AG04450 (cell line): ENCODE data around the gene MAPK11. TPM values are rescaled to one million over a fixed set of nuclear protein-coding genes. Genes with fewer than 3 reads are reported as not detected.
A peak's percentile ranks its signal among the peaks of the same experiment; 100 is the strongest.

ENCODE experiments used
- CTCF ChIA-PET: fragments of 300-600, 350-600 bp; formaldehyde crosslinking; extraction: SDS; loops from one replicate; lab custom pipeline; 2022; ENCODE audit warnings: antibody characterized with exemption, inconsistent platforms; lab: Charles Lee
- POLR2A ChIA-PET: fragments of 350-600 bp; formaldehyde crosslinking; extraction: SDS; loops from one replicate; lab custom pipeline; 2021; ENCODE audit warnings: antibody characterized with exemption, inconsistent platforms; lab: Yijun Ruan, JAX
- DNase-seq: peaks from one replicate; pipeline ENCODE4 v3.0.0-alpha.2; 2011; ENCODE audit warnings: low read depth, low spot score
- H3K27ac ChIP-seq: one replicate; pipeline ENCODE4 v1.5.1; 2012; ENCODE audit warnings: low read depth, low read length, control low read depth
- H3K27me3 ChIP-seq: one replicate; pipeline ENCODE4 v1.6.0; 2012; ENCODE audit warnings: low read length; ENCODE audit not compliant: control insufficient read depth, insufficient read depth
- H3K4me3 ChIP-seq: 2 replicates; pipeline ENCODE4 v1.5.1; 2011; ENCODE audit warnings: mild to moderate bottlenecking, low read depth, low read length, control low read depth
- H3K9me3 ChIP-seq: 2 replicates; pipeline ENCODE4 v1.5.1; 2012; ENCODE audit warnings: low read length; ENCODE audit not compliant: control insufficient read depth, insufficient read depth
- CTCF ChIP-seq: IDR thresholded peaks from 2 replicates; pipeline ENCODE4 v1.5.1; 2011; ENCODE audit warnings: low read depth, low read length, control low read depth, inconsistent platforms
- polyA plus RNA-seq: library from polyadenylated mRNA; depleted of rRNA; stranded (reverse); fragments of >200 nt; gene quantifications from 2 replicates; pipeline ENCODE4 v1.2.3, GENCODE V29; 2011

The MAPK11 gene
- polyA plus RNA-seq, 1 experiment, result 6.7 TPM

GRCh38 chr22:50285568-50286229 is 15.5 kb upstream of the MAPK11 start:
- CTCF ChIA-PET, result no interaction called here
- no peak overlapping the region for H3K4me3 ChIP-seq
- POLR2A ChIA-PET, result no interaction called here
- no peak overlapping the region for H3K27ac ChIP-seq
- peaks cover 7% of the 10 kb centered on the region; the same call in 1 of the 2 replicates for H3K9me3 ChIP-seq
- no peak for DNase-seq
- TF ChIP-seq CTCF, result no peak
- no peaks in the 10 kb centered on the region for H3K27me3 ChIP-seq

GRCh38 chr22:50284479-50284878 is 14.3 kb upstream of the MAPK11 start:
- Histone ChIP-seq H3K4me3 (no peak overlapping the region), H3K9me3 (peaks cover 7% of the 10 kb centered on the region; the same call in 1 of the 2 replicates), H3K27me3 (no peaks in the 10 kb centered on the region), H3K27ac (no peak overlapping the region)
- no peak for DNase-seq
- no peak for TF ChIP-seq CTCF
- ChIA-PET CTCF (no interaction called here), POLR2A (interaction anchor here (0.5 kb wide), 1 partner anchor 12 kb away, joined by 5 read pairs; no protein-coding TSS in a partner anchor)

GRCh38 chr22:50283821-50284220 is 13.6 kb upstream of the MAPK11 start:
- DNase-seq, result no peak
- TF ChIP-seq CTCF, result no peak
- Histone ChIP-seq H3K27ac (no peak overlapping the region), H3K9me3 (peaks cover 7% of the 10 kb centered on the region; the same call in 1 of the 2 replicates), H3K4me3 (no peak overlapping the region), H3K27me3 (no peaks in the 10 kb centered on the region)
- CTCF ChIA-PET, result no interaction called here
- POLR2A ChIA-PET, result no interaction called here

- TF ChIP-seq CTCF, result no peak
- ChIA-PET POLR2A (interaction anchor here (0.7 to 1.7 kb wide), 3 partner anchors 11 to 461 kb away, joined by 6 to 9 read pairs (median 6); no protein-coding TSS in a partner anchor), CTCF (interaction anchor here (0.6 kb wide), 1 partner anchor 10 kb away, joined by 3 read pairs; no protein-coding TSS in a partner anchor)
- Histone ChIP-seq H3K9me3 (peaks cover 13% of the 10 kb centered on the region; the same call in 1 of the 2 replicates), H3K4me3 (no peak overlapping the region), H3K27ac (peak overlapping the region; percentile 57), H3K27me3 (no peaks in the 10 kb centered on the region)
- DNase-seq, result no peak
These were observed 12.4 kb upstream of the MAPK11 start for GRCh38 chr22:50282361-50283155.
